Stomach smooth muscle (tissue), 2 donors: ENCODE measurements around the gene CCT8L2.
"Not testable (repeated sequence)": the region's sequence is repeated elsewhere in the genome, so short reads cannot be mapped to it uniquely, and the experiment has no call there.

Experiments used
- H3K27ac ChIP-seq: one replicate; pipeline ENCODE4 v1.7.0; 2013; ENCODE audit warnings: mild to moderate bottlenecking, low read length, inconsistent platforms
- H3K27me3 ChIP-seq, 2 donors: one replicate each; pipeline ENCODE4 v1.7.0; 2013; ENCODE audit warnings: low read length in 2 of 2; ENCODE audit not compliant: insufficient read depth in 2 of 2, control insufficient read depth in 1 of 2
- H3K36me3 ChIP-seq, 2 donors: one replicate each; pipeline ENCODE4 v1.7.0; 2013; ENCODE audit warnings: low read length in 2 of 2; ENCODE audit not compliant: control insufficient read depth in 2 of 2, insufficient read depth in 2 of 2
- H3K4me1 ChIP-seq: one replicate; pipeline ENCODE4 v1.7.0; 2013; ENCODE audit warnings: low read length; ENCODE audit not compliant: control insufficient read depth, insufficient read depth
- H3K4me3 ChIP-seq, 2 donors: one replicate each; pipeline ENCODE4 v1.7.0; 2013; ENCODE audit warnings: low read length in 2 of 2
- H3K9ac ChIP-seq, 2 donors: one replicate each; pipeline ENCODE4 v1.7.0; 2013; ENCODE audit warnings: low read length in 2 of 2, mild to moderate bottlenecking in 1 of 2
- H3K9me3 ChIP-seq, 2 donors: one replicate each; pipeline ENCODE4 v1.7.0; 2013; ENCODE audit warnings: low read length in 2 of 2; ENCODE audit not compliant: control insufficient read depth in 2 of 2
- donor health status: healthy.
- donor health status: Pancreatic carcinoma.

The CCT8L2 gene, protein sequence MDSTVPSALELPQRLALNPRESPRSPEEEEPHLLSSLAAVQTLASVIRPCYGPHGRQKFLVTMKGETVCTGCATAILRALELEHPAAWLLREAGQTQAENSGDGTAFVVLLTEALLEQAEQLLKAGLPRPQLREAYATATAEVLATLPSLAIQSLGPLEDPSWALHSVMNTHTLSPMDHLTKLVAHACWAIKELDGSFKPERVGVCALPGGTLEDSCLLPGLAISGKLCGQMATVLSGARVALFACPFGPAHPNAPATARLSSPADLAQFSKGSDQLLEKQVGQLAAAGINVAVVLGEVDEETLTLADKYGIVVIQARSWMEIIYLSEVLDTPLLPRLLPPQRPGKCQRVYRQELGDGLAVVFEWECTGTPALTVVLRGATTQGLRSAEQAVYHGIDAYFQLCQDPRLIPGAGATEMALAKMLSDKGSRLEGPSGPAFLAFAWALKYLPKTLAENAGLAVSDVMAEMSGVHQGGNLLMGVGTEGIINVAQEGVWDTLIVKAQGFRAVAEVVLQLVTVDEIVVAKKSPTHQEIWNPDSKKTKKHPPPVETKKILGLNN

DNA sequence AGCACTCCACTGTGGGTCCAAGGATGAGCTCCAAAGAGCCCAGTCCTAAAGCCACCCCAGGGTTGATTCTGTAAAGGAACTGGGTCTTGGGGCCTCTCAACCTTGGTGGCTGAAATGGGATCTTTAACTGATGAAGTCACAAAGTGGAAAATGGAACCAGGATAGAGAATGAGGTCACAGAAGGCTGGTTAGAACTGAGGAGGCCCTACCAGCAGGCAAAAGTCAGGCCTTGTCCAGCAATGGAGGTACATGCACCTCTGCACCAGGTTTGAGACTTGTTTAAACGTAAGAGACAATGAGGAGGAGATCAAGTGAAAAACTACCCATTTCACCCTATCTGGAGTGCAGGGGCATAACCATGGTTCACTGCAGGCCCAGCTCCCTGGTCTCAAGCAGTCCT, at the start of gene CCT8L2:
TSS of gene CCT8L2 (minus strand) at position 101 of the 400 bp plus-strand sequence. CDS start 260 bp downstream, outside the sequence.
- not testable (repeated sequence) for H3K36me3 ChIP-seq, H3K4me3 ChIP-seq, H3K9me3 ChIP-seq, H3K27ac ChIP-seq, H3K27me3 ChIP-seq, H3K9ac ChIP-seq, H3K4me1 ChIP-seq

DNA sequence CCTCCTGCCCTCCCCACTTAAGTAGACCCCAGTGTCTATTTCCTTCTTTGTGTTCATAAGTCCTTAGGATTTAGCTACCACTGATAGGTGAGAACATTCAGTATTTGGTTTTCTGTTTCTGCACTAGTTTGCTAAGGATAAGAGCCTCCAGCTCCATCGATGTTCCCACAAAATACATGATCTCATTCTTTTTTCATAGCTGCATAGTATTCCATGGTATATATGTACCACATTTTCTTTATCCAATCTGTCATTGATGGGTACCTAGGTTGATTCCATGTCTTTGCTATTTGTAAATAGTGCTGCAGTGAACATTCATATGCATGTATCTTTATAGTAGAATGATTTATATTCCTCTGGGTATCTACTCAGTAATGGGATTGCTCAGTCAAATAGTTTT, 42.8 kb upstream of the CCT8L2 start:
- H3K27me3 ChIP-seq, H3K9me3 ChIP-seq, H3K4me3 ChIP-seq, H3K27ac ChIP-seq, H3K36me3 ChIP-seq, H3K9ac ChIP-seq, H3K4me1 ChIP-seq: not testable (repeated sequence)

DNA sequence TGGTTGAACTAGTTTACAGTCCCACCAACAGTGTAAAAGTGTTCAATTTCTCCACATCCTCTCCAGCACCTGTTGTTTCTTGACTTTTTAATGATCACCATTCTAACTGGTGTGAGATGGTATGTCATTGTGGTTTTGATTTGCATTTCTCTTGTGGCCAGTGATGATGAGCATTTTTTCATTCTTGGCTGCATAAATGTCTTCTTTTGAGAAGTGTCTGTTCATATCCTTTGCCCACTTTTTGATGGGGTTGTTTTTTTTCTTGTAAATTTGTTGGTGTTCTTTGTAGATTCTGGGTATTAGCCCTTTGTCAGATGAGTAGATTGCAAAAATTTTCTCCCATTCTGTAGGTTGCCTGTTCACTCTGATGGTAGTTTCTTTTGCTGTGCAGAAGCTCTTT, 41.5 kb upstream of the CCT8L2 start:
- H3K27ac ChIP-seq, H3K9me3 ChIP-seq: not testable (repeated sequence)

DNA sequence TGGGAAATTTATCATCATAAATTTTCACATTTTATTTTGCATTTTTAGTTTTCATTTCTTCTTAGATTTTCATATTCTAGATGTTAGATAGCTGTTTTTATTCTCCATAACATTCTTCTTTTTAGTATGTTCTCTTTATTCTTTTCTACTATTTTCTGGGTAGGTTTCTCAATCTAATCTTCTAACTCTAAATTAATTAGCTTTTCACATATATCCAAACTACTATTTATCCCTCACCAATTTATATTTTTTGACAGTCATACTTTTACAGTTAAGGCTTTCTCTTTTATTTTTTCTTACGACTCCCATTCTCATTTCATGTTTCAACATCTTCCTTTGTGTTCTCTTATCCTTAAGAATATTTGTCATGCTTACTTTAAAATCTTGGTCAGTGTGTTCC, 35.9 kb upstream of the CCT8L2 start:
- H3K9me3 ChIP-seq, H3K4me3 ChIP-seq, H3K9ac ChIP-seq, H3K27ac ChIP-seq, H3K36me3 ChIP-seq, H3K27me3 ChIP-seq, H3K4me1 ChIP-seq: not testable (repeated sequence)

More for the DNA sequence above, 41.5 kb upstream of the CCT8L2 start:
- H3K4me3 ChIP-seq, H3K4me1 ChIP-seq, H3K27me3 ChIP-seq, H3K36me3 ChIP-seq, H3K9ac ChIP-seq: not testable (repeated sequence)

DNA sequence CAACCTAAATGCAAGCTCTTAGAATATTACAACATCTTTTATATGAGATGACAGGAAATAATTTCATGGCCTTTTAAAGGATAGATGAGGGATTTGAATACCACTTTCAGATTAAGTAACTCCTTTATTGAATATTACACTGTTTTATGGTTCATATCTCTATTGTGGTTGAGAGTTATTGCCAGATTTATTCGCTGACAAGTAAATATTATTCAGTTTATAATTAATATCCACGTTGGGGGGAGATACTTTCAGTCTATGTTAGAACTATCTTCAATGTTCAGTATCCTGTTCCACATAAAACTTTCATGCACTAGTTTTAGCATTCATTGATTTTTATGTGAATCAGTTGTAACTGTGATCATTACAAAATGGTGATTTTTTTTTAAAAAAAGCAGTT, 32.4 kb upstream of the CCT8L2 start:
- not testable (repeated sequence) for H3K36me3 ChIP-seq, H3K9me3 ChIP-seq, H3K27ac ChIP-seq, H3K4me3 ChIP-seq, H3K9ac ChIP-seq, H3K4me1 ChIP-seq, H3K27me3 ChIP-seq

DNA sequence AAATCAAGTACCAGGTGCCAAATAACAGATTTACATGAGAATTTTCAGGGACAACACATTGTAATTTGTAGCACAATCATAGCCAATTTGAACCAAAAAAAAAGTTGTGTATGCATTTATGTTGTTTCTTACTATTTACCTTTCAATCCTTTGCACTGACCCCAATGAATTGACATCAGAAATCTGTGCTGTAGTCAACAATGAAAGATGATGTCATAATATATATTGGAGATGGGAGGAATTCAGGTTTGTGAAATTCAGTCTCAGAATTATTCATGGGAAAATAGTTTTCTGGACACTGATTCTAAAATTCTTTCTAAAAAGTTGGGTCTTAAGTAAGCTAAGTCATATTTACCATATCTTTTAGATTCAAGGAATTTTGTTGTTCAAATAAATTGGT, 31.0 kb upstream of the CCT8L2 start:
- H3K27ac ChIP-seq, H3K27me3 ChIP-seq, H3K4me1 ChIP-seq, H3K9me3 ChIP-seq, H3K9ac ChIP-seq, H3K4me3 ChIP-seq, H3K36me3 ChIP-seq: not testable (repeated sequence)

DNA sequence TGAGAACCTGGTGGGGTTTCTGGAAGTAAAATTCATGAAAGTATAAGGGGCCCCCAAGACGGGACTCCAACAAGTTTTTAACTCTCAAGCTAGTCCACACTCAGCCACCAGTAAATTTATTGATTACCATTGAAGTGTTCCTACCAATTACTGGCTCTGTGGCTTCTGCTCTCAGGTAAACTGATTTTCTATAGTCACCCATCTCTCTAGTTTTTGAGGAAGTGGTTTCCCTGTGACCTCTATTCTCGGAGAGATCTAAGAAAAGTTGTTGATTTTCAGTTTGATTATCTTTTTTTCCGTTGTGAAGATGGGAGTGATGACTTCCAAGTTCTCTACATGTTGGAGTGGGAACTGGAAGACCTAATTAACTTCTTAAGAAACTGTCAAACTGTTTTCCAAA, 24.9 kb upstream of the CCT8L2 start:
- H3K9me3 ChIP-seq, H3K27me3 ChIP-seq, H3K4me1 ChIP-seq, H3K4me3 ChIP-seq, H3K9ac ChIP-seq, H3K36me3 ChIP-seq, H3K27ac ChIP-seq: not testable (repeated sequence)

DNA sequence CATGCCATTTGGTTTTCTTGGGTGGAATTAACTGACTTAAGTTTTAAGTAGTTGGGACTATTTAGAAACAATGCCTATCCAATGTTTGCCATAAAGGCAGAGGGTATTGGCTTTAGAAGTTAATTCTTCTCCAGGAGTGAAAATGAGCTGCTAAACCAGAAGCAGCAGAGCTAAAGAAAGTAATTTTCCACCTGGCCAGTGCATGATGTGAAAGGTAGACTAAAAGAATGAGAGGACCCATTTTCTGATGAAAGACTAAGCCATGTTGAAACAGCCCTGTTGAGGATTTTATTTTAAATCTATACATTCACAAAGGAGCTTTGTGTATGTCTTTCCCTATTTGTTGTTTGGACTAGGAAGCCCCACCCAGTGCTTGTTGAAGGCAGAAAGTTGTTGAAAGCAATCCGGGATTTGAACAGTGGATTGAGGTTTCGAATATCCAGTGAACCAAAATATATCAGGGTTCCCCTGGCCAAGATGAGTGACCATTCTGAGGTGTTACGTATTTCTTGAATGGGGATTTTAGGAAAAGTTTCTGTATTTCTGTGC, 23.9 kb upstream of the CCT8L2 start:
- not testable (repeated sequence) for H3K9ac ChIP-seq, H3K36me3 ChIP-seq, H3K9me3 ChIP-seq, H3K4me3 ChIP-seq, H3K4me1 ChIP-seq, H3K27ac ChIP-seq, H3K27me3 ChIP-seq

DNA sequence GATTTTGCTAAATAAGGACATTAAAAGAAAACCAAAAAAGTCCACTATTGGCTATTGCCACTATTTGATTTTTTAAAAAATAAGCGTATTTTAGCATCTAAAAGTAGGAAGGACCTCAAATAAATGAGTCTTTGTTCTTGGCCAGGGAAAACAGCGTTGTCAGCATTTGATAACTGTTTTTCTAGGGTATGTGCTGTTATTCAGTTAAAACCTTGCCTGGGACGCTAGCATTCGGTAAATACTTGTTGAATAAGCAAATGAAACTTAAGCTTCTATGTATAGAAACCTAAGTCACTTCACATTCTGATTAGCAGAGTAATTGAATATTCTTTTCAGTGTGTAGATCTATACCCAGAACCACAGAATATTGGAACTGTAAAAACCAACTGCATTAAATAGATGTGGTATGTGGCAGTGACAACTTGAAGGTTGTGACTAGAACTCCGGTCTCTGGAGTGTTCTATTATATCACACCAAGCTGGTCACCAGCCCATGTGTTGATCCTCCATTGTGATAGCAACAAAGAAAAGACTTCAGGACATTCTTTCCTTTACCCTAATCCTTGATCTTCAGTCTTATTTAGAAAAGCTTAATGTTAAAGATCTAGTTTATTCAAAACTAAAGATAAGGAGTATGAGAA, 23.1 kb upstream of the CCT8L2 start:
- not testable (repeated sequence) for H3K27me3 ChIP-seq, H3K9ac ChIP-seq, H3K27ac ChIP-seq, H3K36me3 ChIP-seq, H3K9me3 ChIP-seq, H3K4me3 ChIP-seq, H3K4me1 ChIP-seq

DNA sequence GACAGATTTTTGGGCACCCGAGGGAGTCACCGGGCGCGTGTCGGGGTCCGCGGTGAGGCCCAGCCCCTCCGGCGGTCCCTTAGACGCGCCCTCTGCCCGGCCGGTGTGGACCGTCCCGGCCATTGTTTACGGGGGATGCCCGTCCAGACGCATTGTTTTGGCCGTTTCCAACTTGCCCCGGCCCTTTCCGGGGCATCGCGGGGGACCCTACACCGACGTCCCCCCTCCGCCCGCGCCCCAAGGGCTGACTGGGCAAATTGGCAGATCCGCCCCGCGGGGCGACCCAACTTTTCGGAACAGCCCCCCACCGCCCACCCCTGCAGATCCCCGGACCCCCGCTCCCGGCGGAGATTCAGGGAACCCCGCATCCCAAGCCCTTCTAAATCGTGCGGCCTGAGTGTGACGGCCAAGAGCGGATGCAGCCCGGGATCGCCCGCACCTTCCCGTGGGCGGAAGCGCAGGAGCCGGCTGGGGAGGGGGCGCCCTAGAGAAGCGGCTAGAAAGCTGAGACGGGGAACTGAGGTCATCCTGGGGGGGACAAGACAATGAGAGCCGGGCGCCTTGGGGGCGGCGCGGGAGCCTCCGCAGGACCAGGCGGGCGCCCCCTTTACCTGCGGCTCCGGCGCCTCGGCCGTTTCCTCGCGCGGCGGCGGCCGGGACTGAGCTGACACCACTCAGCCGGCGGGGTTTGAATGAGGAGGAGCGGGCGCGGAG, 17.1 kb upstream of the CCT8L2 start:
- no peaks in the 10 kb centered on the region for H3K36me3 ChIP-seq
- no peak overlapping the region for H3K27ac ChIP-seq
- no peaks in the 10 kb centered on the region for H3K4me1 ChIP-seq
- no peaks in the 10 kb centered on the region for H3K9me3 ChIP-seq
- H3K4me3 ChIP-seq, result peak overlapping the region in 1 of 2 donors; percentile 8
- peaks cover 1 to 10% of the 10 kb centered on the region in 2 donors for H3K27me3 ChIP-seq
- H3K9ac ChIP-seq, result no peak overlapping the region
